IPS-20b (cell line): ENCODE measurements around the gene NXPE3.
A peak's percentile ranks its signal among the peaks of the same experiment; 100 is the strongest.

Experiments used
- H3K27ac ChIP-seq: one replicate; pipeline ENCODE4 v1.5.1; 2013; ENCODE audit warnings: low read length
- H3K27me3 ChIP-seq: 2 replicates; pipeline ENCODE4 v1.6.1; 2013; ENCODE audit warnings: mild to moderate bottlenecking, low read length, inconsistent platforms; ENCODE audit not compliant: insufficient read depth
- H3K36me3 ChIP-seq: 2 replicates; pipeline ENCODE4 v1.6.1; 2013; ENCODE audit warnings: low read depth, mild to moderate bottlenecking, inconsistent platforms, low read length, moderate library complexity; ENCODE audit not compliant: insufficient read depth
- H3K4me1 ChIP-seq: 2 replicates; pipeline ENCODE4 v1.6.1; 2013; ENCODE audit warnings: mild to moderate bottlenecking, control low read depth, inconsistent platforms, low read length, moderate library complexity; ENCODE audit not compliant: insufficient read depth
- H3K4me3 ChIP-seq: 2 replicates; pipeline ENCODE4 v1.5.1; 2013; ENCODE audit warnings: mild to moderate bottlenecking, low read length, inconsistent platforms
- H3K9ac ChIP-seq: 2 replicates; pipeline ENCODE4 v1.6.1; 2013; ENCODE audit warnings: low read depth, mild to moderate bottlenecking, inconsistent platforms, low read length, moderate library complexity
- H3K9me3 ChIP-seq: 2 replicates; pipeline ENCODE4 v1.6.1; 2013; ENCODE audit warnings: mild to moderate bottlenecking, low read depth, low read length, inconsistent platforms; ENCODE audit not compliant: insufficient read depth

The NXPE3 gene

GRCh38 chr3:101819649-101820206, 40.7 kb downstream of the NXPE3 start:
- Histone ChIP-seq H3K4me3 (no peak overlapping the region), H3K9me3 (no peaks in the 10 kb centered on the region), H3K4me1 (no peaks in the 10 kb centered on the region), H3K9ac (no peak overlapping the region), H3K27ac (no peak overlapping the region), H3K36me3 (peaks cover 20% of the 10 kb centered on the region; the same call in 1 of the 2 replicates), H3K27me3 (no peaks in the 10 kb centered on the region)

- peaks cover 20% of the 10 kb centered on the region; the same call in 1 of the 2 replicates for H3K36me3 ChIP-seq
- H3K9ac ChIP-seq = no peak overlapping the region
- H3K27ac ChIP-seq = no peak overlapping the region
- H3K4me1 ChIP-seq = no peaks in the 10 kb centered on the region
- no peaks in the 10 kb centered on the region for H3K9me3 ChIP-seq
- H3K4me3 ChIP-seq = no peak overlapping the region
- no peaks in the 10 kb centered on the region for H3K27me3 ChIP-seq
These were observed 42.5 kb downstream of the NXPE3 start for GRCh38 chr3:101821503-101821902.

- H3K36me3 ChIP-seq = peaks cover 13% of the 10 kb centered on the region; the same call in 1 of the 2 replicates
- no peak overlapping the region for H3K9ac ChIP-seq
- peaks cover 4% of the 10 kb centered on the region; the same call in 1 of the 2 replicates for H3K4me1 ChIP-seq
- no peaks in the 10 kb centered on the region for H3K9me3 ChIP-seq
- no peak overlapping the region for H3K27ac ChIP-seq
- H3K27me3 ChIP-seq = no peaks in the 10 kb centered on the region
- no peak overlapping the region for H3K4me3 ChIP-seq
These were observed 44.5 kb downstream of the NXPE3 start for GRCh38 chr3:101823525-101823924.

GRCh38 chr3:101824702-101825101, 45.7 kb downstream of the NXPE3 start:
- H3K4me3 ChIP-seq = no peak overlapping the region
- no peak overlapping the region for H3K27ac ChIP-seq
- H3K27me3 ChIP-seq = no peaks in the 10 kb centered on the region

GRCh38 chr3:101825904-101826445, 47.0 kb downstream of the NXPE3 start:
- Histone ChIP-seq H3K9ac (no peak overlapping the region), H3K27ac (no peak overlapping the region), H3K9me3 (no peaks in the 10 kb centered on the region), H3K27me3 (no peaks in the 10 kb centered on the region), H3K36me3 (peaks cover 13% of the 10 kb centered on the region; the same call in 1 of the 2 replicates), H3K4me1 (peaks cover 11% of the 10 kb centered on the region; the same call in 1 of the 2 replicates), H3K4me3 (no peak overlapping the region)

More at GRCh38 chr3:101824702-101825101, 45.7 kb downstream of the NXPE3 start:
- no peaks in the 10 kb centered on the region for H3K9me3 ChIP-seq
- H3K36me3 ChIP-seq = peaks cover 13% of the 10 kb centered on the region; the same call in 1 of the 2 replicates
- peaks cover 11% of the 10 kb centered on the region; the same call in 1 of the 2 replicates for H3K4me1 ChIP-seq
- no peak overlapping the region for H3K9ac ChIP-seq

GRCh38 chr3:101827211-101828174, 48.5 kb downstream of the NXPE3 start:
- H3K4me1 ChIP-seq = peaks cover 11% of the 10 kb centered on the region; the same call in 1 of the 2 replicates

GRCh38 chr3:101828276-101828675, 49.3 kb downstream of the NXPE3 start:
- peak overlapping the region; percentile 89; the same call in 1 of the 2 replicates for H3K9ac ChIP-seq
- no peaks in the 10 kb centered on the region for H3K36me3 ChIP-seq
- peaks cover 11% of the 10 kb centered on the region; the same call in 1 of the 2 replicates for H3K4me1 ChIP-seq
- H3K27me3 ChIP-seq = no peaks in the 10 kb centered on the region
- H3K4me3 ChIP-seq = peak overlapping the region; percentile 70
- no peaks in the 10 kb centered on the region for H3K9me3 ChIP-seq
- H3K27ac ChIP-seq = no peak overlapping the region

More at GRCh38 chr3:101827211-101828174, 48.5 kb downstream of the NXPE3 start:
- Histone ChIP-seq H3K4me3 (peak overlapping the region; percentile 70), H3K9ac (peak overlapping the region; percentile 89), H3K36me3 (no peaks in the 10 kb centered on the region; the same call in 1 of the 2 replicates), H3K27me3 (no peaks in the 10 kb centered on the region), H3K9me3 (no peaks in the 10 kb centered on the region), H3K27ac (peak overlapping the region; percentile 68)

GRCh38 chr3:101828691-101829436, 49.9 kb downstream of the NXPE3 start:
- H3K27me3 ChIP-seq = no peaks in the 10 kb centered on the region
- H3K9me3 ChIP-seq = no peaks in the 10 kb centered on the region
- H3K4me1 ChIP-seq = peaks cover 11% of the 10 kb centered on the region; the same call in 1 of the 2 replicates
- peak overlapping the region; percentile 70; the same call in 1 of the 2 replicates for H3K4me3 ChIP-seq
- peak overlapping the region; percentile 89; the same call in 1 of the 2 replicates for H3K9ac ChIP-seq
- H3K27ac ChIP-seq = no peak overlapping the region
- H3K36me3 ChIP-seq = no peaks in the 10 kb centered on the region

GRCh38 chr3:101829437-101829830, 50.4 kb downstream of the NXPE3 start:
- H3K9me3 ChIP-seq = no peaks in the 10 kb centered on the region
- peak overlapping the region; percentile 89; the same call in 1 of the 2 replicates for H3K9ac ChIP-seq
- H3K27ac ChIP-seq = no peak overlapping the region
- H3K36me3 ChIP-seq = no peaks in the 10 kb centered on the region
- no peaks in the 10 kb centered on the region for H3K27me3 ChIP-seq
- H3K4me3 ChIP-seq = peak overlapping the region; percentile 70; the same call in 1 of the 2 replicates
- H3K4me1 ChIP-seq = peaks cover 11% of the 10 kb centered on the region; the same call in 1 of the 2 replicates

GRCh38 chr3:101829874-101830273, 50.9 kb downstream of the NXPE3 start:
- Histone ChIP-seq H3K27me3 (no peaks in the 10 kb centered on the region), H3K36me3 (no peaks in the 10 kb centered on the region), H3K4me3 (no peak overlapping the region), H3K4me1 (peaks cover 11% of the 10 kb centered on the region; the same call in 1 of the 2 replicates), H3K9me3 (no peaks in the 10 kb centered on the region), H3K27ac (no peak overlapping the region), H3K9ac (no peak overlapping the region)
